ENCODE data around the gene ECHDC1. TPM values are rescaled to one million over a fixed set of nuclear protein-coding genes. Genes with fewer than 3 reads are reported as not detected.

ECHDC1 gene
- polyA plus RNA-seq, 2 donors, result 16.9 to 30.4 TPM

DNA sequence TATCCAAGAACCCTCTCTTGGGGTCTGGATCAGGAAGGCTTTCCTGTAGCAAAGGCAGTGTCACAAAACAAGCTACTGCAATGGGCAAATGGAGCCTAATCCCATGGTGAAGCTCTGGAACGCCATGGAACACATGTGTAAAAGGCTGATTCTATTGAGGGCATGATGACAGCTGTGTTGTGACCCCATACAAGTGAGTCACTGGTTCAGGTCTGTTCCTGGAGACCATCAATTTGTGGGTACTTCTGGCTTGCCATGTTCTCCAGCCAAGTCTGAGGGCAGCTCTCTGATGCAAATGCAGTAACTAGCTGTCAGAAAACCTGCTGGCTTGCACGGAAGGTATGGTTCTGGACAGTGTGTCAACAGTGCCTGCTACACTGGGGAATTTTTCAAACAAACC is 33.3 kb upstream of the ECHDC1 start:
- WGBS, 2 donors, result 91 to 96% methylated on average over 2 of the region's 2 CpGs
- no peaks in the 10 kb centered on the region for H3K27me3 ChIP-seq (ENCODE audit: control insufficient read depth in 1 of 2, insufficient read depth in 2 of 2, low read length in 2 of 2)

DNA sequence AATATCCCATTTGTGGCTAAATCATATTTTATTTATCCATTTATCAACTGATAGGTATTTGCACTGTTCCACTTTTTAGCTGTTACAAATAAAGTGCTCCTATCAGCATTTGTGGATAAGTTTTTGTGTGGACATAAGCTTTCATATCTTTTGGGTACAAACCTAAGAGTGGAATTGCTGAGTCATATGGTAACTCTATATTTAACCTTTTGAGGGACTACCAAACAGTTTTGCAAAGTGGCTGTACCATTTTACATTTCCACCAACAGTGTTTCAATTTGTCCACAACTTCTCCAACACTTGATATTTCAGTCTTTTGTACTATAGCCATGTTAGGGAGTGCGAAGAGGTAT is 23.6 kb upstream of the ECHDC1 start:
- H3K27me3 ChIP-seq (ENCODE audit: control insufficient read depth in 1 of 2, insufficient read depth in 2 of 2, low read length in 2 of 2), result no peaks in the 10 kb centered on the region
- H3K4me1 ChIP-seq (ENCODE audit: control insufficient read depth in 2 of 2, insufficient read depth in 2 of 2, low read length in 1 of 2), result no peaks in the 10 kb centered on the region
- WGBS, 2 donors, result 95 to 96% methylated on average over 1 of the region's 1 CpG

More for the DNA sequence above, 33.3 kb upstream of the ECHDC1 start:
- no peaks in the 10 kb centered on the region for H3K4me1 ChIP-seq (ENCODE audit: control insufficient read depth in 2 of 2, insufficient read depth in 2 of 2, low read length in 1 of 2)
- no peaks in the 10 kb centered on the region for H3K9me3 ChIP-seq (ENCODE audit: control insufficient read depth in 2 of 2, insufficient read depth in 1 of 2, low read depth in 1 of 2, low read length in 1 of 2)
- H3K36me3 ChIP-seq (ENCODE audit: control insufficient read depth in 2 of 2, insufficient read depth in 2 of 2, low read length in 1 of 2), result no peaks in the 10 kb centered on the region
- no peak overlapping the region for H3K4me3 ChIP-seq (ENCODE audit: low read depth in 1 of 2, low read length in 2 of 2)
- no peak overlapping the region for H3K27ac ChIP-seq (ENCODE audit: low read depth in 2 of 2, low read length in 1 of 2)

DNA sequence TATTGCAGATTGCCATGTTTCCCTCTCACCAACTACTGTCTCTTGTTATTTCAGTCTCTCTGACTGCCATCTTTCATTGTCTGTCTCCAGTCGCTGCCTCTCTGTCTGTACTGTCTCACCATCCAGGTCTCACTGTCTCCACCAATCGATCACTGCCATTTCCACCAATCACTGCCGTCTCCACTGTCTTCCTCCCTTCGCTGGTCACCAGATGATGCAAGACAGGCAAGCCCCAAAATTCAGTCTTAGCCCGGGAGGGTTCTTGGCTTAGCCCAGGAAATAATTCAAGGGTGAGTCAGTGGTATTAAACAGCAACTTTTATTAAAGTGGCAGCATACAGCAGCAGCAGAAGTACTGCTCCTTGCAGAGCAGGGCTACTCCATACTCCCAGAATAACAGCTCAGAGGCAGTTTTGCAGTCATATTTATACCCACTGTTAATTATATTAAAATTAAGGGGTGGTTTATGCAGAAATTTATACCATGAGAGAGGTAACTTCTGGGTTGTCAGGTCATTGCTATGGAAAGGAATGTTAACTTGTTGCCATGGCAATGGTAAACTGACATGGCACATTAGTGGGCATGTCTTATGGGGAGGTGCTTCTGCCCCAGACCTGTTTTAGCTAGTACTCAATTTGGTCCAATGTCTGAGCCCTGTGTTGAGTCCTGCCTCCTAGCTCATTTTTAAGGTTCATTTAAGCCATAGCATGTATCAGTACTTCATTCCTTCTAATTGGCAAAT is 23.0 kb upstream of the ECHDC1 start:
- no peaks in the 10 kb centered on the region for H3K27me3 ChIP-seq (ENCODE audit: control insufficient read depth in 1 of 2, insufficient read depth in 2 of 2, low read length in 2 of 2)
- no peak overlapping the region for H3K4me3 ChIP-seq (ENCODE audit: low read depth in 1 of 2, low read length in 2 of 2)
- no peaks in the 10 kb centered on the region for H3K9me3 ChIP-seq (ENCODE audit: control insufficient read depth in 2 of 2, insufficient read depth in 1 of 2, low read depth in 1 of 2, low read length in 1 of 2)
- no peaks in the 10 kb centered on the region for H3K36me3 ChIP-seq (ENCODE audit: control insufficient read depth in 2 of 2, insufficient read depth in 2 of 2, low read length in 1 of 2)
- H3K4me1 ChIP-seq (ENCODE audit: control insufficient read depth in 2 of 2, insufficient read depth in 2 of 2, low read length in 1 of 2), result no peaks in the 10 kb centered on the region
- no peak overlapping the region for H3K27ac ChIP-seq (ENCODE audit: low read depth in 2 of 2, low read length in 1 of 2)
- WGBS, 2 donors, result 23 to 39% methylated on average over 5 of the region's 5 CpGs

More for the DNA sequence above, 23.6 kb upstream of the ECHDC1 start:
- H3K27ac ChIP-seq (ENCODE audit: low read depth in 2 of 2, low read length in 1 of 2), result no peak overlapping the region
- no peaks in the 10 kb centered on the region for H3K36me3 ChIP-seq (ENCODE audit: control insufficient read depth in 2 of 2, insufficient read depth in 2 of 2, low read length in 1 of 2)
- no peak overlapping the region for H3K4me3 ChIP-seq (ENCODE audit: low read depth in 1 of 2, low read length in 2 of 2)
- H3K9me3 ChIP-seq (ENCODE audit: control insufficient read depth in 2 of 2, insufficient read depth in 1 of 2, low read depth in 1 of 2, low read length in 1 of 2), result no peaks in the 10 kb centered on the region

DNA sequence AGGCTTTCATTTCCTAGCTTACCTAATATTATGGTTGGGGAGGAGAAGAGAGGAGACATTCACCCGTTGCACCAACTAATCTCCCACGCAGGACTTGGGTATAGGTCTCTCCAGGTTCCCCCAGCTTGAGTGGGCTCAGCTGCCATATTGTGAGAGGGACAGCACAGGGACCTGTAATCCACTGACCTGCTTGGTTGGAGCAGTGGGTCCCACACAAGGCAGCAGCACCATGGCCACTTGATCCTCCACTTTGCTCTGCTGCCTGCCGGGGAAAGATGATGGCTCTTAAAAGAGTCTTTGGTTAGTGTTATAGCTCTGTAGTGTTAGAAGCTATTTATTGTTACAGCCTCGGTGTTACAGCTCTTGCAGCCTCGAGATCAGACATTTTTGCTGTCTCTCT is 22.5 kb upstream of the ECHDC1 start:
- Histone ChIP-seq H3K36me3 (ENCODE audit: control insufficient read depth in 2 of 2, insufficient read depth in 2 of 2, low read length in 1 of 2) (no peaks in the 10 kb centered on the region), H3K27ac (ENCODE audit: low read depth in 2 of 2, low read length in 1 of 2) (no peak overlapping the region), H3K27me3 (ENCODE audit: control insufficient read depth in 1 of 2, insufficient read depth in 2 of 2, low read length in 2 of 2) (no peaks in the 10 kb centered on the region), H3K4me1 (ENCODE audit: control insufficient read depth in 2 of 2, insufficient read depth in 2 of 2, low read length in 1 of 2) (no peaks in the 10 kb centered on the region), H3K4me3 (ENCODE audit: low read depth in 1 of 2, low read length in 2 of 2) (no peak overlapping the region), H3K9me3 (ENCODE audit: control insufficient read depth in 2 of 2, insufficient read depth in 1 of 2, low read depth in 1 of 2, low read length in 1 of 2) (no peaks in the 10 kb centered on the region)
- WGBS, 2 donors, result 83 to 87% methylated on average over 5 of the region's 5 CpGs

DNA sequence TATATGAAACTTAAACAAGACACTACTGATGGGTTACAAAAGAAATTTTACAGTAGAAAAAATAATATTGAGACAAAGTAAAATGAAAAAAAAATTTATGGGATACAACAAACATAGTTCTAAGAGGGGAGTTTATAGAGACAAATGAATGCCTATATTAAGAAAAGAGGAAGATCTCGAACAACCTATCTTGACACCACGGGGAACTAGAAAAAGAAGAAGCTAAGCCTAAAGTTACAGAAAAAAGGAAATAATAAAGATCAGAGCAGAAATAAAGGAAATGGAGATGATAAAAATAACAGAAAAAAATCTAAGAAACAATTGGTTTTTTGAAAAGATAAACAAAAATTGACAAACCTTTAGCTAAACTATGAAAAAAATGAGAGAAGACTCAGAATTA is 9.1 kb upstream of the ECHDC1 start:
- Histone ChIP-seq H3K36me3 (ENCODE audit: control insufficient read depth in 2 of 2, insufficient read depth in 2 of 2, low read length in 1 of 2) (no peaks in the 10 kb centered on the region), H3K27ac (ENCODE audit: low read depth in 2 of 2, low read length in 1 of 2) (no peak overlapping the region), H3K4me3 (ENCODE audit: low read depth in 1 of 2, low read length in 2 of 2) (no peak overlapping the region), H3K4me1 (ENCODE audit: control insufficient read depth in 2 of 2, insufficient read depth in 2 of 2, low read length in 1 of 2) (no peaks in the 10 kb centered on the region), H3K9me3 (ENCODE audit: control insufficient read depth in 2 of 2, insufficient read depth in 1 of 2, low read depth in 1 of 2, low read length in 1 of 2) (peaks cover 0 to 3% of the 10 kb centered on the region in 2 donors), H3K27me3 (ENCODE audit: control insufficient read depth in 1 of 2, insufficient read depth in 2 of 2, low read length in 2 of 2) (no peaks in the 10 kb centered on the region)
- 88 to 90% methylated on average over 2 of the region's 2 CpGs for WGBS, 2 donors

DNA sequence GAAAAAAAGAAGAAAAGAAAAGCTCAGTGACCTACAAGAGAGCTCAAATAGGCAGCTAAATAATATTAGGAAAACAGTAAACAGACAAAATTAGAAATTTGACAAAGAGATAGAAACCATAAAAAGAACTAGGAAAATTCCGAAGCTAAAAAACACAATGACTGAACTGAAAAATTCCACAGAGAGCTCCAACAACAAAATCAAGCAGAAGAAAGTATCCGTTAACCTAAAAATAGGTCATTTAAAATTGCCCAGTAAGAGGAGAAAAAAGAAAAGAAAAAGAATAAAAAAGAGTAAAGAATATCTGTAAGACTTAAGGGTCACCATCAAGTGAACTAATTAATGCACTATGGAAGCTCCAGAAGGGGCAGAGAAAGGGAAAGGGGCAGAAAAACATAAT is 6.6 kb upstream of the ECHDC1 start:
- no peak overlapping the region for H3K4me3 ChIP-seq (ENCODE audit: low read depth in 1 of 2, low read length in 2 of 2)
- no peaks in the 10 kb centered on the region for H3K36me3 ChIP-seq (ENCODE audit: control insufficient read depth in 2 of 2, insufficient read depth in 2 of 2, low read length in 1 of 2)
- H3K27ac ChIP-seq (ENCODE audit: low read depth in 2 of 2, low read length in 1 of 2), result no peak overlapping the region
- H3K9me3 ChIP-seq (ENCODE audit: control insufficient read depth in 2 of 2, insufficient read depth in 1 of 2, low read depth in 1 of 2, low read length in 1 of 2), result no peaks in the 10 kb centered on the region
- no peaks in the 10 kb centered on the region for H3K4me1 ChIP-seq (ENCODE audit: control insufficient read depth in 2 of 2, insufficient read depth in 2 of 2, low read length in 1 of 2)
- H3K27me3 ChIP-seq (ENCODE audit: control insufficient read depth in 1 of 2, insufficient read depth in 2 of 2, low read length in 2 of 2), result no peaks in the 10 kb centered on the region
- WGBS, 2 donors, result 98 to 99% methylated on average over 2 of the region's 2 CpGs

DNA sequence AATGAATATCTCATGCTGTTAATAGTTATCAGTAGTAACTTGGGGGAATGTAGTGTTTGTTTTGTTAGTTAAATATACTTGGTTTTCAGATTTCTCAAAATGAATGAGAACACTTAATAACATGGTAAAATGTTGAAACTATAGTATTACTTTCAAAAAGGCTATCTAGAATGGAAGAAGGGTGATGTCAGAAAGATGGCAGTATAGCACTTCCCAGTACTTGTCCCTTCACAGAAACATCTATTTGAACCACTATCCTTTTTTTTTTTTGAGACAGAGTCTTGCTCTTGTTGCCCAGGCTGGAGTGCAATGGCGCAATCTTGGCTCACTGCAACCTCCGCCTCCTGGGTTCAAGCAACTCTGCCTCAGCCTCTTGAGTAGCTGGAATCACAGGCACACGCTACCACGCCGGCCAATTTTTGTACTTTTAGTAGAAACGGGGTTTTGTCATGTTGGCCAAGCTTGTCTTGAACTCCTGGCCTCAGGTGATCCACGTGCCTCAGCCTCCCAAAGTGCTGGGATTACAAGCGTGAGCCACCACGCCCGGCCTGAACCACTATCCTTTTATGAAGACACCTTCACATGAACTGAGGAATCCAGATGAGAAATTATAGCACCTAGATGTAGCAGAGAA is 4.7 kb upstream of the ECHDC1 start:
- WGBS, 2 donors, result 94 to 96% methylated on average over 10 of the region's 10 CpGs
- Histone ChIP-seq H3K9me3 (ENCODE audit: control insufficient read depth in 2 of 2, insufficient read depth in 1 of 2, low read depth in 1 of 2, low read length in 1 of 2) (no peaks in the 10 kb centered on the region), H3K36me3 (ENCODE audit: control insufficient read depth in 2 of 2, insufficient read depth in 2 of 2, low read length in 1 of 2) (no peaks in the 10 kb centered on the region), H3K4me1 (ENCODE audit: control insufficient read depth in 2 of 2, insufficient read depth in 2 of 2, low read length in 1 of 2) (no peaks in the 10 kb centered on the region), H3K27ac (ENCODE audit: low read depth in 2 of 2, low read length in 1 of 2) (no peak overlapping the region), H3K4me3 (ENCODE audit: low read depth in 1 of 2, low read length in 2 of 2) (no peak overlapping the region), H3K27me3 (ENCODE audit: control insufficient read depth in 1 of 2, insufficient read depth in 2 of 2, low read length in 2 of 2) (no peaks in the 10 kb centered on the region)

DNA sequence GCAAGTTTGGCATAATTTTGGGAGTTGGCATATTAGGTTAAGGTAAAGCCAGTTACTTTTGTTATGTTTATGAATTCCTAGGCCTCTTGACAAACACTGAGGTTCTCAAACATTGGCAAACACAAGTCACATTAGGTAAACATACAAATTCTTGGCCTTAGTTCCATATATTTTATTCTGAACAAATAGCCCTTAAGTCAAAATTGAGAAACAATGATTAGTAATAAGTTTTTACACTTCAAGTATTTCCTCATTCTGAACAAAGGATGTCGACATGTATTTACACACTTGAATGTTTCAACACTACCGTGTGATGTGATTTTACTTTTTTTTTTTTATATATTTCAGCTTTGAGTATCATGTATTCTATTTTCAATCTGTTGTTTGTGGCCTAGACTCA is 3.8 kb upstream of the ECHDC1 start:
- Histone ChIP-seq H3K4me3 (ENCODE audit: low read depth in 1 of 2, low read length in 2 of 2) (no peak overlapping the region), H3K4me1 (ENCODE audit: control insufficient read depth in 2 of 2, insufficient read depth in 2 of 2, low read length in 1 of 2) (no peaks in the 10 kb centered on the region), H3K27ac (ENCODE audit: low read depth in 2 of 2, low read length in 1 of 2) (no peak overlapping the region), H3K27me3 (ENCODE audit: control insufficient read depth in 1 of 2, insufficient read depth in 2 of 2, low read length in 2 of 2) (no peaks in the 10 kb centered on the region), H3K9me3 (ENCODE audit: control insufficient read depth in 2 of 2, insufficient read depth in 1 of 2, low read depth in 1 of 2, low read length in 1 of 2) (no peaks in the 10 kb centered on the region), H3K36me3 (ENCODE audit: control insufficient read depth in 2 of 2, insufficient read depth in 2 of 2, low read length in 1 of 2) (no peaks in the 10 kb centered on the region)
- 38 to 44% methylated on average over 2 of the region's 2 CpGs for WGBS, 2 donors

DNA sequence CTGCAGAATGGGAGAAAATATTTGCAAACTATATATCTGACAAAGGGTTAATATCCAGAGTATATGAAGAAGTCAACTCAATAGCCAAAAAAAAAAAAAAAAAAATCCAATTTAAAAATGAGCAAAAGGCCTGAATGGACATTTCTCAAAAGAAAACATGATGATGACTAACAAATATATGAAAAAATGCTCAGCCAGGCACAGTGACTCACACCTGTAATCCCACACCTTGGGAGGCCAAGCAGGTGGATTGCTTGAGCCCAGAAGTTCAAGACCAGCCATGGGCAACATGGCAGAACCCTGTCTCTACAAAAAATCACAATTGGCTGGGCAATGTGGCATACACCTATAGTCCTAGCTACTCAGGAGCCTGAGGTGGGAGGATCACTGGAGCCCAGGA is 2.1 kb upstream of the ECHDC1 start:
- no peaks in the 10 kb centered on the region for H3K9me3 ChIP-seq (ENCODE audit: control insufficient read depth in 2 of 2, insufficient read depth in 1 of 2, low read depth in 1 of 2, low read length in 1 of 2)
- no peak overlapping the region for H3K27ac ChIP-seq (ENCODE audit: low read depth in 2 of 2, low read length in 1 of 2)
- no peaks in the 10 kb centered on the region for H3K27me3 ChIP-seq (ENCODE audit: control insufficient read depth in 1 of 2, insufficient read depth in 2 of 2, low read length in 2 of 2)
- H3K4me1 ChIP-seq (ENCODE audit: control insufficient read depth in 2 of 2, insufficient read depth in 2 of 2, low read length in 1 of 2), result no peaks in the 10 kb centered on the region
- H3K4me3 ChIP-seq (ENCODE audit: low read depth in 1 of 2, low read length in 2 of 2), result no peak overlapping the region
- no peaks in the 10 kb centered on the region for H3K36me3 ChIP-seq (ENCODE audit: control insufficient read depth in 2 of 2, insufficient read depth in 2 of 2, low read length in 1 of 2)
